ENCODE results near the gene IL1R2.

DNA sequence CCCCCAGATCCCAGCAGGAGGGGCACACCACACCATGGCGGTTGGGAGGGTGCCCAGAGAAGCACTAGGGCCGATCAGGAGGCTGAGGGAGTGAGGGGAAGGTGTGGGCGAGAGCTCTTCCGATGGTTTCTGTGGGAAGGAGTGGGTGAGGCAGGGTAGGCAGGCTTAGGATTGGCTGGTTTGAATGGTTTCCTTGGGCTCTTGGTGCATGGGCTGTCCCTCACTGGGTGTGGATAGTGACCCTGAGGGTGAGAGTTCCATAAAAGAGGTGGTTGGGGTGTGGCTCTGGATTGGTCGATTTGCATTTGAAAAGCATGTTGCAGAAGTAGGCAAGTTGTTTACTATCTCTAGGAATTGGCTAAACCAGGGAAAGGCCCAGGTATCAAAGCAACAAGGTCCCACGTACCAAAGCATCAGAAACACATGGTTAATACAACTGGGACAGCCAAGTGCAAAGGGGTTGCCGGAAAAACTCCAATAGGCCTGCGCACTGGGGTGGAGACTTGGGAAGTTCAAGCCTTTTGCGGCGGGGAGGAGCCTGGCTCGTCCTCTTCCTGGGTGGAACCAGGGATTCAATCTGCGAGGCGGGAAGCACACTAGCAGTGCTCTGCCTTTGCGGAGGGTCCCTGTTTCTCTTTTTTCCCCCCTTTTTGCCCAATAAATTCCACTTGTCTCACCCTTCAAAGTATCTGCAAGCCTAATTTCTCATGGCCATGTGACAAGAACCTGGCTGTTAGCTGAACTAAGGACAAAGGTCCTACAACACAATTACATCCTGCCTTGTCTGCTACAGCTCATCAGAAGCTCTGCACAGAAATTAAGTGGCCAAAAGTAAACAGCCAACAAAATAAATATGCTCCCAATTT, 43.2 kb downstream of the IL1R2 start:
- TF ChIP-seq, protein P1, sequence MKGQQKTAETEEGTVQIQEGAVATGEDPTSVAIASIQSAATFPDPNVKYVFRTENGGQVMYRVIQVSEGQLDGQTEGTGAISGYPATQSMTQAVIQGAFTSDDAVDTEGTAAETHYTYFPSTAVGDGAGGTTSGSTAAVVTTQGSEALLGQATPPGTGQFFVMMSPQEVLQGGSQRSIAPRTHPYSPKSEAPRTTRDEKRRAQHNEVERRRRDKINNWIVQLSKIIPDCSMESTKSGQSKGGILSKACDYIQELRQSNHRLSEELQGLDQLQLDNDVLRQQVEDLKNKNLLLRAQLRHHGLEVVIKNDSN (IDR thresholded peaks at IDR 0.05), result no peak
- TF ChIP-seq EP300 (IDR thresholded peaks at IDR 0.05; ENCODE audit: borderline replicate concordance) (no peak), CEBPB (IDR thresholded peaks at IDR 0.05) (no peak)

All from Ishikawa (cell line).